Trophoblast cell (in vitro differentiated cells and primary cell): ENCODE results near the gene NUP210.

Experiments
- DNase-seq, 2 donors: peaks; one replicate each; pipeline ENCODE4 v3.0.0-alpha.2; 2016
- H2AFZ ChIP-seq: 2 replicates; pipeline ENCODE4 v1.6.1; 2013; ENCODE audit warnings: low read length, moderate library complexity, mild to moderate bottlenecking; ENCODE audit not compliant: insufficient read depth, poor library complexity
- H2AK5ac ChIP-seq: 2 replicates; pipeline ENCODE4 v1.6.1; 2013; ENCODE audit warnings: mild to moderate bottlenecking, low read length
- H2BK120ac ChIP-seq: 2 replicates; pipeline ENCODE4 v1.6.1; 2013; ENCODE audit warnings: low read length, mild to moderate bottlenecking, moderate library complexity; ENCODE audit not compliant: insufficient read depth, poor library complexity
- H2BK12ac ChIP-seq: 2 replicates; pipeline ENCODE4 v1.6.1; 2013; ENCODE audit warnings: mild to moderate bottlenecking, low read length, moderate library complexity
- H2BK5ac ChIP-seq: 2 replicates; pipeline ENCODE4 v1.6.1; 2013; ENCODE audit warnings: low read length, low read depth, moderate library complexity, mild to moderate bottlenecking; ENCODE audit not compliant: poor library complexity
- H3K14ac ChIP-seq: 2 replicates; pipeline ENCODE4 v1.6.1; 2013; ENCODE audit warnings: mild to moderate bottlenecking, low read length
- H3K18ac ChIP-seq: 2 replicates; pipeline ENCODE4 v1.6.1; 2013; ENCODE audit warnings: mild to moderate bottlenecking, low read length
- H3K23ac ChIP-seq: 2 replicates; pipeline ENCODE4 v1.6.1; 2013; ENCODE audit warnings: low read length
- H3K27ac ChIP-seq: 2 replicates; pipeline ENCODE4 v1.5.1; 2013; ENCODE audit warnings: low read depth, mild to moderate bottlenecking, inconsistent platforms, low read length, moderate library complexity
- H3K27me3 ChIP-seq: 2 replicates; pipeline ENCODE4 v1.6.1; 2013; ENCODE audit warnings: inconsistent platforms, mild to moderate bottlenecking, low read length, moderate library complexity; ENCODE audit not compliant: insufficient read depth
- H3K36me3 ChIP-seq, 2 experiments: 1 replicate in 1 of 2; 2 replicates in 1 of 2; pipeline ENCODE4 v1.6.1; 2013; ENCODE audit warnings: low read length in 2 of 2, mild to moderate bottlenecking in 2 of 2, moderate library complexity in 1 of 2; ENCODE audit not compliant: insufficient read depth in 2 of 2, control insufficient read depth in 1 of 2
- H3K4ac ChIP-seq: 2 replicates; pipeline ENCODE4 v1.6.1; 2013; ENCODE audit warnings: low read depth, mild to moderate bottlenecking, low read length, moderate library complexity
- H3K4me1 ChIP-seq, 2 experiments: 1 replicate in 1 of 2; 2 replicates in 1 of 2; pipeline ENCODE4 v1.6.1; 2013; ENCODE audit warnings: low read length in 2 of 2, mild to moderate bottlenecking in 2 of 2, moderate library complexity in 1 of 2; ENCODE audit not compliant: insufficient read depth in 2 of 2, control insufficient read depth in 1 of 2
- H3K4me2 ChIP-seq: 2 replicates; pipeline ENCODE4 v1.6.1; 2013; ENCODE audit warnings: inconsistent platforms, mild to moderate bottlenecking, low read length, moderate library complexity
- H3K4me3 ChIP-seq: 2 replicates; pipeline ENCODE4 v1.5.1; 2013; ENCODE audit warnings: mild to moderate bottlenecking, low read depth, low read length, inconsistent platforms
- H3K79me1 ChIP-seq: one replicate; pipeline ENCODE4 v1.6.1; 2013; ENCODE audit warnings: low read length
- H3K79me2 ChIP-seq: 2 replicates; pipeline ENCODE4 v1.6.1; 2013; ENCODE audit warnings: low read length, mild to moderate bottlenecking; ENCODE audit not compliant: control insufficient read depth, insufficient read depth, poor library complexity
- H3K9ac ChIP-seq: 2 replicates; pipeline ENCODE4 v1.6.1; 2013; ENCODE audit warnings: mild to moderate bottlenecking, low read length
- H3K9me3 ChIP-seq: 2 replicates; pipeline ENCODE4 v1.6.1; 2013; ENCODE audit warnings: low read depth, mild to moderate bottlenecking, control low read depth, inconsistent platforms, low read length; ENCODE audit not compliant: insufficient read depth
- H4K12ac ChIP-seq: 2 replicates; pipeline ENCODE4 v1.6.1; 2013; ENCODE audit warnings: low read depth, mild to moderate bottlenecking, low read length, moderate library complexity
- H4K8ac ChIP-seq: 2 replicates; pipeline ENCODE4 v1.6.1; 2013; ENCODE audit warnings: low read depth, mild to moderate bottlenecking, low read length, moderate library complexity
- H4K91ac ChIP-seq: one replicate; pipeline ENCODE4 v1.6.1; 2013; ENCODE audit warnings: low read depth, mild to moderate bottlenecking, low read length, moderate library complexity
- WGBS: extraction: QIAGEN DNeasy Blood & Tissue Kit; methylation state at CpG from one replicate; pipeline ENCODE4 v1.1.7; 2013; ENCODE audit warnings: missing lambda C conversion rate; ENCODE audit not compliant: insufficient read length, insufficient coverage; ENCODE audit errors: extremely low coverage; 5-methylcytosine and 5-hydroxymethylcytosine counted together

Gene NUP210

DNA sequence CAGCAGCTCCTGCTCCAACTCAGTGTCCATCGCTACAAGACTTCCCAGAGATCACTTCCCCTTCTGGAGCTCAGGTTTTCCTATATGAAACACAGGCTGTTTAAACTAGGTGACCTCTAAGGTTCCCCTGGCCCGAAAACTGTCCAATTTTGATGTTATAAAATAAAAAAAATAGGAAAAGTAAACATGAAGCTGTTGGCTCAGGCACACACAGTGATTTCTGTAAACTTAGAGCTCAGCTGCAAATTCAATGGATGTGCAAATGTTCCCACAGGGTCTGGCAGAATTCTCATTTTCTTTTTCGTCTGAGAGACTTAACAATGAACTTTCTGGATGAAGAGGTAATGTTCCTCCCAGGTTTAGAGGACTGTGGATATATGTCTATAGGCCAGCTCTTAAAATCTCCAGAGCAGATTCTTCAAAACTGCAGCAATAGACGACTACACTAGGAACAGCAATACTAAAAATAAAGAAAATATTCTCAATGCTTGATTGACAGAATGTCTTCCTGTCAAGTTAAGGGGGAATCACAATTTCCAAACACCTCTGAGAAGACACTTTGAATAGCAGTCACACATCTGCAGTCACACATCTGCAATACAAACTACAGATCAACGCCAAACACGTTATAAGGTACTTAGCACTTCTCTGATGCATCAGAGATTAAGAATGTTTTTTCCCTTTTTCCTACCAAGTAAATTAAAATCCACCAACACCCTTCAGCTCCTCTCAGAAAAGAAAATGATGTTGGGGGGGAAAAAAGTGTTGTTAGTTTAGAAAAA lies 2.8 kb downstream of the NUP210 start:
- no peak overlapping the region for H4K12ac ChIP-seq
- no peaks in the 10 kb centered on the region for H3K79me2 ChIP-seq
- H2AK5ac ChIP-seq: no peak overlapping the region
- H3K4me1 ChIP-seq: peaks cover 0 to 7% of the 10 kb centered on the region in 2 experiments
- H3K9me3 ChIP-seq: no peaks in the 10 kb centered on the region
- no peak overlapping the region for H2BK120ac ChIP-seq
- no peak overlapping the region for H3K4me3 ChIP-seq
- no peak overlapping the region for H3K18ac ChIP-seq
- H2BK5ac ChIP-seq: no peak overlapping the region
- no peak for DNase-seq
- no peak overlapping the region for H4K91ac ChIP-seq
- H3K36me3 ChIP-seq: no peaks in the 10 kb centered on the region
- no peak overlapping the region for H3K4me2 ChIP-seq
- no peak overlapping the region for H3K23ac ChIP-seq
- H3K27me3 ChIP-seq: peaks cover 7% of the 10 kb centered on the region
- H3K14ac ChIP-seq: no peak overlapping the region
- no peak overlapping the region for H2BK12ac ChIP-seq
- H3K4ac ChIP-seq: no peak overlapping the region
- no peak overlapping the region for H3K27ac ChIP-seq
- WGBS: no CpG with 5 or more reads among the region's 6 CpGs
- no peaks in the 10 kb centered on the region for H3K79me1 ChIP-seq
- H3K9ac ChIP-seq: no peak overlapping the region
- no peak overlapping the region for H2AFZ ChIP-seq
- no peak overlapping the region for H4K8ac ChIP-seq

DNA sequence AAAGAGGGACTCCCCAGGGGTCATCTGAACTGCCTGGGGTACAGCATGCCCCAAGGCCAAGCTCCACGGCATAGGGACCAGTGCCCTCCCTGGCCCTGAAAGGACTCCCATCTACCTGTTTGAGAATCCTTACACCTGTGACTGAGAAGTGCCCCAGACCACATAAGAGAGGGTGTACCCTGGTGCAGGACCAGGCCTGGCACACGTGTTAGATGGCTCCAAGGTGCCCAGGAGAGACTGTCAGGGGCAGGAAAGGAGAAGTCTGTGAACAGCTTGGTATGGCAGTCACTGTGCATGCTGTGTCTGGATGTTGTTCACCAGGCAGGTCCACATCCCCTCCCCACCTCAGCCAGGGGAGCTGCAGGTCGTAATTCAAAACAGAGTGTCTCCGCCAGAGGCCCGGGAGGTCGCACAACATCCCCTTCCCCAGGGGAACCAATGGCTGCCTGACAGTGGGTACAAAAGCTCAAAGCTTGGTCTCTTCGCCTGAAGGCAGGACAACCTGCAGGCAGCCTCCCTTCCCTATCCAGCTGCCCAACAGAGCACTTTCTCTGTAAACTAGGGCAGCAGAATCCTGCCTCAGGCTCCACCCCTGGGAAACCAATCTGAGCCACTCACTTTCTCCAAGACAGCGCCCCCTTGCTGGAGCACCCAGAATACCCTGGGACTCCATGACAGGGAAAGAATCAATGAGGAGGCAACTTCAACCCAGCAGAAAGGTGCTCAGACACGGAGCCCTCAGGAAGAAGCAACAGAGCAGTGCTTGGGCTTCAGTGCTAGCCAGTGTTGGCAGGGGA lies 3.9 kb downstream of the NUP210 start:
- Histone ChIP-seq H2AFZ (no peak overlapping the region), H3K36me3 (no peaks in the 10 kb centered on the region), H3K27me3 (peaks cover 7% of the 10 kb centered on the region), H3K79me1 (no peaks in the 10 kb centered on the region), H3K27ac (no peak overlapping the region), H3K9ac (no peak overlapping the region), H3K18ac (no peak overlapping the region), H3K4me2 (no peak overlapping the region), H4K12ac (no peak overlapping the region), H3K79me2 (no peaks in the 10 kb centered on the region), H2BK120ac (no peak overlapping the region), H2BK12ac (no peak overlapping the region), H3K4ac (no peak overlapping the region), H2BK5ac (no peak overlapping the region), H3K23ac (no peak overlapping the region), H3K9me3 (no peaks in the 10 kb centered on the region), H3K4me3 (no peak overlapping the region), H4K91ac (no peak overlapping the region), H4K8ac (no peak overlapping the region), H2AK5ac (no peak overlapping the region), H3K14ac (no peak overlapping the region), H3K4me1 (peaks cover 0 to 7% of the 10 kb centered on the region in 2 experiments)
- no CpG with 5 or more reads among the region's 9 CpGs for WGBS
- no peak for DNase-seq

DNA sequence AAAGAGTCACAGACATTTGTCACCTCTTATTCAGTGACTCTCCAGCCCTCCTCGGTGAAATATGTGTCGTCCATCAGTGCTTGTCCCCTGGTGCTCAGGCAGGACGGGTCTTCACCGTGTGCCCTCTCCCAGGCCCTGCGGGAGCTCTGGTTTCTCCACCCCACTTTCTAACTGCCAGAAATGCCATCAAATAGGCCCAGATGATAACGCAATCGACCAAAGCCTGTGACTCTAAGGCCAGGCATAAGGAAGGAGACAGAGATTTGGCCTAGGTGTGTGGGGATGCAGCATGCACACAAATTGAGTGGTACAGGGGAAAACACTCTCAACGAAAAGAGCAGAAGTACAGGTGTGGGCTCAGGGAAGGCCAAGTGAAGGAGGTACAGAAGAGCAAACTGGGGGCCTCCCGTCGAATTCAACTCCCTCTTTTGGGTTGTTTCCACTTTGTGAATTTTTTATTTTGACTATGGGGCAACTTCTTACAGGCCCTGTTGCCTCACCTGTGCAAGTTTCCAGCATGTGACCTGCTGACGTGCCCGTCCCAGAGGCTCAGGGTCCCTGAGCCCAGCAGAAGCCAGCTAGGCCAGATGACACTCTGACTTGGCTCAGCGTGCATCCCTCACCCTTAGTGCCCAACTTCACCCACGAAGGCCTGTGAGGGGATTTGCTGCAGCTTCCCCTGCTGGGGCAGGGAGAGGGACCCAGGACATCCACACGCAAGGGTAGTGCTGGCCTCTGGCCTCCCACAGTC lies 4.7 kb downstream of the NUP210 start:
- WGBS: no CpG with 5 or more reads among the region's 15 CpGs
- no peak for DNase-seq

DNA sequence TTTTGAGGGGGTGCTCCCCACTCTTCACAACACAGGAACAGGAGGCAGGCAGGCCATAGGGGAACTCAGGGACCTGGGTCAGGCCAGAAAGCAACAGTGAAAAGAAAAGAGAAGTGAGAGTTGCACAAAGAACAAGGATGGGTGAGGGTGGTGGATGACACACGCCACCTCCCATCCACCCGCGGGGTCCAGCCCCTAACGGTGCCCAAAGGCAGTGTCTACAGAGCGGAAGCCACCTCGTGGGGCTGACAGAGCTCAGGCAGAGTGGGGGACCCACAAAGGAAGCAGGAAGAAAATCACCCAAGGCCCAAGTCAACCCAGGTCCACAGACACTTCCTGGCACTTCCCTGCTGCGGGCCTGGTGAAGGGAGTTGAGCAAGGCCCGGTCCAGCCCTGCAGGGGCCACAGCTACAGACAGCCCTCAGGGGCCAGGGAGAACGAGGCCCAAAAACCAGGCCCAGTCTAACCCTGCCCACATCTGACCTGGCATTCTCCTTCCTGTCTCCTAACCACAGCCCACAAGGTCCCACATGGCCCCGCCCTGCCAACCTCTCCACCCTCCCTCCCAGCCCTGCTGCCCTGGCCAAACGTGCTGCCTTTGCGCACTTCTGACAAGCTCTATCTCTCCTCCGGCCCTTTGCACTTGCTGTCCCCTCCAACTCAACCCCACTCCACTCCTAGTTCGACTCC lies 5.9 kb downstream of the NUP210 start:
- DNase-seq: peak; percentile 29 to 34
- Histone ChIP-seq H3K14ac (no peak overlapping the region), H3K27ac (no peak overlapping the region), H3K4ac (no peak overlapping the region), H2AK5ac (no peak overlapping the region), H2BK5ac (no peak overlapping the region), H3K36me3 (no peaks in the 10 kb centered on the region), H4K91ac (no peak overlapping the region), H3K9me3 (no peaks in the 10 kb centered on the region), H3K27me3 (peaks cover 3% of the 10 kb centered on the region), H3K9ac (no peak overlapping the region), H3K18ac (no peak overlapping the region), H3K79me2 (no peaks in the 10 kb centered on the region), H2BK120ac (no peak overlapping the region), H3K79me1 (no peaks in the 10 kb centered on the region), H3K23ac (no peak overlapping the region), H4K12ac (no peak overlapping the region), H3K4me1 (peaks cover 0 to 2% of the 10 kb centered on the region in 2 experiments), H2BK12ac (no peak overlapping the region), H4K8ac (no peak overlapping the region), H3K4me2 (no peak overlapping the region), H2AFZ (no peak overlapping the region), H3K4me3 (no peak overlapping the region)
- WGBS: no CpG with 5 or more reads among the region's 14 CpGs

More for the DNA sequence above, 4.7 kb downstream of the NUP210 start:
- no peaks in the 10 kb centered on the region for H3K36me3 ChIP-seq
- no peak overlapping the region for H3K14ac ChIP-seq
- no peak overlapping the region for H4K91ac ChIP-seq
- H2BK12ac ChIP-seq: no peak overlapping the region
- no peak overlapping the region for H3K9ac ChIP-seq
- peaks cover 0 to 7% of the 10 kb centered on the region in 2 experiments for H3K4me1 ChIP-seq
- H3K4me2 ChIP-seq: no peak overlapping the region
- no peak overlapping the region for H3K27ac ChIP-seq
- H3K4ac ChIP-seq: no peak overlapping the region
- no peak overlapping the region for H3K23ac ChIP-seq
- H3K9me3 ChIP-seq: no peaks in the 10 kb centered on the region
- H3K27me3 ChIP-seq: peaks cover 6% of the 10 kb centered on the region
- no peak overlapping the region for H2BK5ac ChIP-seq
- no peaks in the 10 kb centered on the region for H3K79me1 ChIP-seq
- H2AFZ ChIP-seq: no peak overlapping the region
- H3K18ac ChIP-seq: no peak overlapping the region
- no peaks in the 10 kb centered on the region for H3K79me2 ChIP-seq
- no peak overlapping the region for H2BK120ac ChIP-seq
- no peak overlapping the region for H4K12ac ChIP-seq
- H2AK5ac ChIP-seq: no peak overlapping the region
- no peak overlapping the region for H3K4me3 ChIP-seq
- no peak overlapping the region for H4K8ac ChIP-seq
